H9 (cell line): ENCODE data around the gene TPRG1. TPM values are rescaled to one million over a fixed set of nuclear protein-coding genes. Genes with fewer than 3 reads are reported as not detected.

Source experiments
- DNase-seq: peaks from one replicate; pipeline ENCODE4 v3.0.0-alpha.2; 2017
- H2AFZ ChIP-seq: one replicate; pipeline ENCODE4 v1.6.1; 2013; ENCODE audit warnings: mild to moderate bottlenecking, low read length, control low read depth, moderate library complexity
- H2AK5ac ChIP-seq: 2 replicates; pipeline ENCODE4 v1.6.1; 2013; ENCODE audit warnings: low read length, control low read depth, mixed read lengths; ENCODE audit not compliant: insufficient read length
- H2BK120ac ChIP-seq: one replicate; pipeline ENCODE4 v1.6.1; 2013; ENCODE audit warnings: low read depth, mild to moderate bottlenecking, low read length, control low read depth, inconsistent platforms; ENCODE audit not compliant: poor library complexity, severe bottlenecking
- H2BK12ac ChIP-seq: 2 replicates; pipeline ENCODE4 v1.6.1; 2013; ENCODE audit warnings: low read length, control low read depth, mixed read lengths, low read depth; ENCODE audit not compliant: insufficient read length
- H2BK15ac ChIP-seq: 2 replicates; pipeline ENCODE4 v1.6.1; 2013; ENCODE audit warnings: low read depth, low read length, control low read depth
- H2BK20ac ChIP-seq: one replicate; pipeline ENCODE4 v1.6.1; 2013; ENCODE audit warnings: low read depth, mild to moderate bottlenecking, low read length, control low read depth, inconsistent platforms; ENCODE audit not compliant: poor library complexity, severe bottlenecking
- H2BK5ac ChIP-seq: 2 replicates; pipeline ENCODE4 v1.6.1; 2013; ENCODE audit warnings: low read length, control low read depth, mixed read lengths; ENCODE audit not compliant: insufficient read length
- H3K14ac ChIP-seq: 2 replicates; pipeline ENCODE4 v1.6.1; 2013; ENCODE audit warnings: low read length, control low read depth; ENCODE audit not compliant: insufficient read depth
- H3K18ac ChIP-seq: 2 replicates; pipeline ENCODE4 v1.6.1; 2013; ENCODE audit warnings: low read depth, mild to moderate bottlenecking, mixed read lengths, low read length, control low read depth; ENCODE audit not compliant: insufficient read length
- H3K23ac ChIP-seq: 2 replicates; pipeline ENCODE4 v1.6.1; 2013; ENCODE audit warnings: low read length, control low read depth, mixed read lengths, low read depth; ENCODE audit not compliant: insufficient read length
- H3K23me2 ChIP-seq: 2 replicates; pipeline ENCODE4 v1.6.1; 2013; ENCODE audit warnings: low read depth, mild to moderate bottlenecking, mixed read lengths, low read length, control low read depth; ENCODE audit not compliant: insufficient read length, poor library complexity, severe bottlenecking
- H3K27ac ChIP-seq: 2 replicates; pipeline ENCODE4 v1.5.1; 2013; ENCODE audit warnings: low read length, control low read depth, mixed read lengths, low read depth; ENCODE audit not compliant: insufficient read length
- H3K27me3 ChIP-seq: 2 replicates; pipeline ENCODE4 v1.6.1; 2013; ENCODE audit warnings: low read length, control low read depth, inconsistent platforms; ENCODE audit not compliant: insufficient read depth
- H3K4ac ChIP-seq: 2 replicates; pipeline ENCODE4 v1.6.1; 2013; ENCODE audit warnings: low read depth, mild to moderate bottlenecking, control low read depth, inconsistent platforms, low read length, moderate library complexity
- H3K4me1 ChIP-seq: 2 replicates; pipeline ENCODE4 v1.6.1; 2013; ENCODE audit warnings: low read length, control low read depth, inconsistent platforms; ENCODE audit not compliant: insufficient read depth
- H3K4me2 ChIP-seq: 2 replicates; pipeline ENCODE4 v1.6.1; 2013; ENCODE audit warnings: low read length, control low read depth, mixed read lengths; ENCODE audit not compliant: insufficient read length, insufficient read depth
- H3K56ac ChIP-seq: 2 replicates; pipeline ENCODE4 v1.6.1; 2013; ENCODE audit warnings: low read depth, mild to moderate bottlenecking, mixed read lengths, low read length, control low read depth; ENCODE audit not compliant: insufficient read length
- H3K79me1 ChIP-seq: 2 replicates; pipeline ENCODE4 v1.6.1; 2013; ENCODE audit warnings: low read depth, mild to moderate bottlenecking, moderate library complexity, low read length, control low read depth, inconsistent platforms; ENCODE audit not compliant: insufficient read depth, poor library complexity, severe bottlenecking
- H3K79me2 ChIP-seq: 2 replicates; pipeline ENCODE4 v1.6.1; 2013; ENCODE audit warnings: low read length, control low read depth, inconsistent platforms; ENCODE audit not compliant: insufficient read depth
- H3K9ac ChIP-seq: 2 replicates; pipeline ENCODE4 v1.6.1; 2013; ENCODE audit warnings: low read length, control low read depth, mixed read lengths; ENCODE audit not compliant: insufficient read length; ENCODE audit errors: extremely low read depth
- H3K9me3 ChIP-seq: one replicate; pipeline ENCODE4 v1.6.1; 2013; ENCODE audit warnings: low read depth, low read length, inconsistent platforms; ENCODE audit not compliant: control insufficient read depth
- H3T11ph ChIP-seq: one replicate; pipeline ENCODE4 v1.6.1; 2013; ENCODE audit warnings: mild to moderate bottlenecking, low read length, control low read depth, inconsistent platforms
- H4K20me1 ChIP-seq: one replicate; pipeline ENCODE4 v1.6.1; 2013; ENCODE audit not compliant: control insufficient read depth, insufficient read length, insufficient read depth
- H4K5ac ChIP-seq: 2 replicates; pipeline ENCODE4 v1.6.1; 2013; ENCODE audit warnings: low read depth, mild to moderate bottlenecking, mixed read lengths, low read length, control low read depth; ENCODE audit not compliant: insufficient read length
- H4K8ac ChIP-seq: replicated peaks from 2 replicates; pipeline ENCODE4 v1.6.1; 2013; ENCODE audit warnings: low read length, control low read depth, mixed read lengths, low read depth; ENCODE audit not compliant: insufficient read length
- H4K91ac ChIP-seq: 2 replicates; pipeline ENCODE4 v1.6.1; 2013; ENCODE audit warnings: low read depth, mild to moderate bottlenecking, moderate library complexity, mixed read lengths, low read length, control low read depth; ENCODE audit not compliant: insufficient read length
- H3K27ac Mint-ChIP-seq, 3 experiments: 2 replicates in 2 of 3; 3 replicates in 1 of 3; pipeline ENCODE4 v1.8.0; 2020 to 2021; ENCODE audit warnings: mixed read lengths in 3 of 3, mild to moderate bottlenecking in 1 of 3, moderate library complexity in 1 of 3
- H3K27me3 Mint-ChIP-seq: 2 replicates; pipeline ENCODE4 v1.8.0; 2021; ENCODE audit warnings: low read depth, mild to moderate bottlenecking, moderate library complexity, mixed read lengths
- H3K36me3 Mint-ChIP-seq, 3 experiments: 2 replicates in 2 of 3; 3 replicates in 1 of 3; pipeline ENCODE4 v1.8.0; 2020 to 2021; ENCODE audit warnings: low read depth in 3 of 3, mixed read lengths in 3 of 3; ENCODE audit not compliant: insufficient read depth in 1 of 3
- H3K4me1 Mint-ChIP-seq, 2 experiments: 2 replicates each; pipeline ENCODE4 v1.8.0; 2020; ENCODE audit warnings: mixed read lengths in 2 of 2
- H3K4me3 Mint-ChIP-seq, 2 experiments: 2 replicates in 1 of 2; 3 replicates in 1 of 2; pipeline ENCODE4 v1.8.0; 2020 to 2021; ENCODE audit warnings: mild to moderate bottlenecking in 2 of 2, mixed read lengths in 2 of 2, moderate library complexity in 1 of 2
- H3K9me3 Mint-ChIP-seq, 2 experiments: 2 replicates in 1 of 2; 3 replicates in 1 of 2; pipeline ENCODE4 v1.8.0; 2020; ENCODE audit warnings: mild to moderate bottlenecking in 2 of 2, mixed read lengths in 2 of 2, moderate library complexity in 1 of 2
- WGBS: extraction: QIAGEN DNeasy Blood & Tissue Kit; methylation state at CpG from one replicate; pipeline ENCODE4 v1.1.7; 2013; ENCODE audit warnings: missing lambda C conversion rate, low lambda C conversion rate, mixed read lengths; ENCODE audit not compliant: insufficient read length; ENCODE audit errors: extremely low coverage; 5-methylcytosine and 5-hydroxymethylcytosine counted together
- total RNA-seq: library from RNA; stranded (reverse); gene quantifications from 2 replicates; pipeline ENCODE4 v1.2.1, GENCODE V29; 2021
- TF ChIP-seq, protein P1 (sequence below): fragments of 200-600 bp; sonication (generic); conservative IDR thresholded peaks from 3 replicates; pipeline ENCODE4 v1.8.0; 2021; ENCODE audit warnings: antibody characterized with exemption, mild to moderate bottlenecking

TPRG1 gene
- total RNA-seq, 1 experiment from 2014 or later: 0.66 TPM

DNA sequence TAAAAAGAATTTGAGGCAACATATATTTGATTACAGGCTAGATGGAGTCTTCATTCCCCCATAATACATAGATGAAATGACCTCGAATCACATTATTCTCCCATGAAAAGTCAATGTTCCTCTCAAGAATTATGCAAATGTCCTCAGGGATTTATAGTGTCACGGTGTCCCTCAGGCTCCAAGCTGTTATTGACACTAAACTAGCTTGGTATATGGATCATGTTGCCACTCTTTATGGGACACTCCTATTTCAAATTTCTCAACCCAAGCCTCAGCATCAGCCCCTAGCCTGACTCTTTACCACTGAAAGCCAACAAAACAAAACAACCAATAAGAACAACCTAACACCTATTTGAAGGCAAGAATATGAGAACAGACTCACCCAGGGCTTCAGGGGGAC is 139.8 kb downstream of the TPRG1 start:
- no peak overlapping the region for H2AFZ ChIP-seq
- no peak overlapping the region for H4K5ac ChIP-seq
- no peak overlapping the region for H2BK15ac ChIP-seq
- no peak overlapping the region for H3K4me2 ChIP-seq
- H3K56ac ChIP-seq: no peak overlapping the region
- no peak overlapping the region for H2BK120ac ChIP-seq
- H3K36me3 Mint-ChIP-seq: peaks cover 0 to 4% (median 0%) of the 10 kb centered on the region in 3 experiments; a peak in 1 of 7 replicates
- TF ChIP-seq, protein P1, sequence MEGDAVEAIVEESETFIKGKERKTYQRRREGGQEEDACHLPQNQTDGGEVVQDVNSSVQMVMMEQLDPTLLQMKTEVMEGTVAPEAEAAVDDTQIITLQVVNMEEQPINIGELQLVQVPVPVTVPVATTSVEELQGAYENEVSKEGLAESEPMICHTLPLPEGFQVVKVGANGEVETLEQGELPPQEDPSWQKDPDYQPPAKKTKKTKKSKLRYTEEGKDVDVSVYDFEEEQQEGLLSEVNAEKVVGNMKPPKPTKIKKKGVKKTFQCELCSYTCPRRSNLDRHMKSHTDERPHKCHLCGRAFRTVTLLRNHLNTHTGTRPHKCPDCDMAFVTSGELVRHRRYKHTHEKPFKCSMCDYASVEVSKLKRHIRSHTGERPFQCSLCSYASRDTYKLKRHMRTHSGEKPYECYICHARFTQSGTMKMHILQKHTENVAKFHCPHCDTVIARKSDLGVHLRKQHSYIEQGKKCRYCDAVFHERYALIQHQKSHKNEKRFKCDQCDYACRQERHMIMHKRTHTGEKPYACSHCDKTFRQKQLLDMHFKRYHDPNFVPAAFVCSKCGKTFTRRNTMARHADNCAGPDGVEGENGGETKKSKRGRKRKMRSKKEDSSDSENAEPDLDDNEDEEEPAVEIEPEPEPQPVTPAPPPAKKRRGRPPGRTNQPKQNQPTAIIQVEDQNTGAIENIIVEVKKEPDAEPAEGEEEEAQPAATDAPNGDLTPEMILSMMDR: no peak
- no peaks in the 10 kb centered on the region for H3K79me2 ChIP-seq
- H4K20me1 ChIP-seq: no peaks in the 10 kb centered on the region
- no peak for DNase-seq
- H3K4ac ChIP-seq: no peak overlapping the region
- no peaks in the 10 kb centered on the region for H3K23me2 ChIP-seq
- H3K18ac ChIP-seq: no peak overlapping the region
- H3K14ac ChIP-seq: no peak overlapping the region
- no peaks in the 10 kb centered on the region for H3K9me3 ChIP-seq
- H3K9ac ChIP-seq: no peak overlapping the region
- no peak overlapping the region for H3K27ac ChIP-seq
- no peak overlapping the region for H2BK20ac ChIP-seq
- H3T11ph ChIP-seq: no peak overlapping the region
- H3K23ac ChIP-seq: no peak overlapping the region
- H3K27ac Mint-ChIP-seq: no peak overlapping the region
- no peaks in the 10 kb centered on the region for H3K79me1 ChIP-seq
- H4K91ac ChIP-seq: no peak overlapping the region
- no peaks in the 10 kb centered on the region for H3K9me3 Mint-ChIP-seq
- H2BK5ac ChIP-seq: no peak overlapping the region
- H3K4me1 Mint-ChIP-seq: peaks cover 16 to 17% of the 10 kb centered on the region in 2 experiments
- no peak overlapping the region for H3K4me3 Mint-ChIP-seq
- peaks cover 2% of the 10 kb centered on the region; the same call in 1 of the 2 replicates for H3K4me1 ChIP-seq
- no peaks in the 10 kb centered on the region for H3K27me3 Mint-ChIP-seq
- no peaks in the 10 kb centered on the region for H3K27me3 ChIP-seq
- H2BK12ac ChIP-seq: no peak overlapping the region
- no CpG with 5 or more reads among the region's 2 CpGs for WGBS
- no peak overlapping the region for H2AK5ac ChIP-seq
- H4K8ac ChIP-seq: no peak overlapping the region
